ENCODE measurements around the gene SPTA1. TPM values are rescaled to one million over a fixed set of nuclear protein-coding genes. Genes with fewer than 3 reads are reported as not detected.

SPTA1 gene
- total RNA-seq, 4 donors from 2014 or later: 5.9 TPM; not detected in 3

DNA sequence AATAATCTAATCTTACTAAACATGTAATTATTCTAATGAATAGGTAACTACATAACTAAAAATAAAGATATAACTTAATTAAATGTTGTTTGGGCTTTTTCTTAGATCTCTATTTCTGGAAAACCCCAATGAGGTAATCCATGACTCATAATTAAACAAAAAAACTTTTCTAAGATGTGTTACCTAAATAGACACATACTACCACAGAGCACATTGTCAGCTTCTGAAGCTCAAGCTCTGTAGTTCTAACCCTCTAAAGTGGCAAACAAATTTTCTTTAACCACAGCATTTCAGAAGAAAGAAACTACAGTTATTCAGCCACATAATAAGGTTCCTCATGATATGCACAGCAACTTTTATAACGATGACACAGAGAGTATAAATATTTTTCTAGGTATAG lies 29.8 kb upstream of the SPTA1 start:
- Histone ChIP-seq H3K4me3 (no peak overlapping the region), H3K4me1 (no peaks in the 10 kb centered on the region), H3K36me3 (no peaks in the 10 kb centered on the region), H3K9me3 (no peaks in the 10 kb centered on the region), H3K27ac (no peak overlapping the region), H3K27me3 (no peaks in the 10 kb centered on the region)
- DNase-seq: no peak
- TF ChIP-seq CTCF (IDR thresholded peaks at IDR 0.05): no peak
- no peak for TF ChIP-seq POLR2A (IDR thresholded peaks at IDR 0.05)
- intact Hi-C loops (cut with DNase I; ENCODE audit: low total_unique reads): no loop called here

GRCh38 chr1:158714754-158715153 lies 28.2 kb upstream of the SPTA1 start:
- H3K36me3 ChIP-seq: no peaks in the 10 kb centered on the region
- H3K4me1 ChIP-seq: no peaks in the 10 kb centered on the region
- no peaks in the 10 kb centered on the region for H3K9me3 ChIP-seq
- H3K27ac ChIP-seq: no peak overlapping the region
- intact Hi-C loops (cut with DNase I; ENCODE audit: low total_unique reads): no loop called here
- H3K4me3 ChIP-seq: no peak overlapping the region
- no peak for DNase-seq
- H3K27me3 ChIP-seq: no peaks in the 10 kb centered on the region
- TF ChIP-seq POLR2A (IDR thresholded peaks at IDR 0.05) (no peak), CTCF (IDR thresholded peaks at IDR 0.05) (no peak)

GRCh38 chr1:158711098-158711497 lies 24.6 kb upstream of the SPTA1 start:
- intact Hi-C loops (cut with DNase I; ENCODE audit: low total_unique reads): no loop called here
- Histone ChIP-seq H3K4me3 (no peak overlapping the region), H3K4me1 (no peaks in the 10 kb centered on the region), H3K27me3 (no peaks in the 10 kb centered on the region), H3K27ac (no peak overlapping the region), H3K36me3 (no peaks in the 10 kb centered on the region), H3K9me3 (no peaks in the 10 kb centered on the region)
- TF ChIP-seq POLR2A (IDR thresholded peaks at IDR 0.05) (no peak), CTCF (IDR thresholded peaks at IDR 0.05) (no peak)
- no peak for DNase-seq

- Histone ChIP-seq H3K4me3 (no peak overlapping the region), H3K27me3 (no peaks in the 10 kb centered on the region), H3K27ac (no peak overlapping the region), H3K9me3 (no peaks in the 10 kb centered on the region), H3K36me3 (no peaks in the 10 kb centered on the region), H3K4me1 (no peaks in the 10 kb centered on the region)
- intact Hi-C loops (cut with DNase I; ENCODE audit: low total_unique reads): no loop called here
- DNase-seq: no peak
- TF ChIP-seq POLR2A (IDR thresholded peaks at IDR 0.05): no peak
- TF ChIP-seq CTCF (IDR thresholded peaks at IDR 0.05): no peak
These were observed 19.6 kb upstream of the SPTA1 start for GRCh38 chr1:158706096-158706495.

GRCh38 chr1:158700552-158700951 lies 14.0 kb upstream of the SPTA1 start, which contains the start of gene OR6K2:
TSS of gene OR6K2 (minus strand) at chr1:158700652. CDS start at chr1:158700652, 0 bp downstream.
- Histone ChIP-seq H3K36me3 (no peaks in the 10 kb centered on the region), H3K4me1 (no peaks in the 10 kb centered on the region), H3K27me3 (no peaks in the 10 kb centered on the region), H3K27ac (no peak within 1 kb of the TSS), H3K4me3 (no peak within 1 kb of the TSS), H3K9me3 (no peaks in the 10 kb centered on the region)
- TF ChIP-seq CTCF (IDR thresholded peaks at IDR 0.05) (no peak), POLR2A (IDR thresholded peaks at IDR 0.05) (no peak)
- intact Hi-C loops (cut with DNase I; ENCODE audit: low total_unique reads): no loop called here
- DNase-seq: no peak

Measured in uterus (tissue), 4 donors.